ENCODE results near the gene GPS1.

GPS1 gene

GRCh38 chr17:82079001-82079677 is 27.4 kb downstream of the GPS1 start:
- DNase-seq (ENCODE audit: low read depth in 2 of 2) = no peak

- no peak for DNase-seq (ENCODE audit: low read depth in 2 of 2)
Measured at GRCh38 chr17:82080048-82080788, 28.5 kb downstream of the GPS1 start.

- DNase-seq (ENCODE audit: low read depth in 2 of 2) = no peak
Measured at GRCh38 chr17:82080789-82081464, 29.2 kb downstream of the GPS1 start.

DNA sequence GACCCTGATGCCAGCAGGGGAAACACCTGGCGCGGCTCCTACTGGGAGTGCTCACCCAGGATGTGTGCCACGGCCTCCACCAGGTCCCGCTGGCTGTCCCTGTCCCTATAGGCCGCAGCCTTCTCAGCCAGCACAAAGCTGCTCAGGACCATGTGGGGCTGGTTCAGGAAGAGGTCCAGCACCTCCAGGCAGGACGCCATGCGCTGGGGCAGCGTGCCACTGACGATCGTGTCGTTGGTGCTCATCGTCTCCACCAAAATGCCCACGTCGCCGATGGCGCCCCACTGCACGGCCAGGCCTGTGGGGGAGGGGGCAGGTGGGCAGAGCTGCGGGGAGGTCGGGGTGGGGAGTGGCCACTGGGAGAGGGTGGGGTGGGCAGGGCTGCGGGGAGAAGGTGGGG is 29.8 kb downstream of the GPS1 start:
- DNase-seq (ENCODE audit: low read depth in 2 of 2) = no peak

GRCh38 chr17:82081966-82082365 is 30.3 kb downstream of the GPS1 start:
- DNase-seq (ENCODE audit: low read depth in 2 of 2) = no peak

DNA sequence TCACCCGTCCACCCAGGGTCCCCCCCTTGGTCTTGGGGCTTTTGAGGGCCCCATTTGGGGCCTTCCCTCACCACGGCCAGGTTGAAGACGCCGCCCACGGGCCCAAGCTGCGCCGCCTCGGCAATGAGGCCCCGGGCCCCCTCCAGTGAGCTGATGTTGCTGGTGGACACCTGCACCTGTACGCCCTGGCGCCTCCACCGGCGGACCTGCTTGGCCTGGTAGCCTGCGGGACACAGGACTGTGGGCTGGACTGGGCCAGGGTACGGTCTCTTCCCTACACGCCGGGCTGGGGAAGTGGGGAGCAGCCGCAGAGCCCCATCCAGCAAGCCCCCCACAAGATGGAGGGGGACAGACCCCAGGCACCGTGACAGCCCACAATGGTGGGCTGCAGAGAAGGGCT is 30.8 kb downstream of the GPS1 start:
- DNase-seq (ENCODE audit: low read depth in 2 of 2) = no peak

DNA sequence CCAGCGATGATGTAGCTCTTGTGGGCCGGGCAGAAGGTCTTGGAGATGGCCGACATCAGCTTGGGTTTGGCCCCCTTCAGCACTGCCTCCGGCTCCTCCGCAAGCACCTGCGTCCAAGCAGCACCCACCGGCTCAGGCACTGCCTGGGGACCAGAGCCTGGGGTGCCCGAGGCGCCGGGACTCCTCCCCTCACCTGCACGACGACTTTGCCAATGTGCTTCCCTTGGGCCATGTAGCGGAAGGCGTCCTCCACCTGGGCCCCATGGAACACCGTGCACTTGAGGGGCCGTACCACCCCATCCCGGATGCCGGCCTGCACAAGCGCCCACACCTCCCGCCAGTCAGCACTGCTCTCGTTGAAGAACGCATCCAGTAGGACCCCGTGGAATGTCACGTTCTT is 31.3 kb downstream of the GPS1 start:
- DNase-seq (ENCODE audit: low read depth in 2 of 2) = no peak

- no peak for DNase-seq (ENCODE audit: low read depth in 2 of 2)
Measured at GRCh38 chr17:82083533-82084359, 32.0 kb downstream of the GPS1 start.

DNA sequence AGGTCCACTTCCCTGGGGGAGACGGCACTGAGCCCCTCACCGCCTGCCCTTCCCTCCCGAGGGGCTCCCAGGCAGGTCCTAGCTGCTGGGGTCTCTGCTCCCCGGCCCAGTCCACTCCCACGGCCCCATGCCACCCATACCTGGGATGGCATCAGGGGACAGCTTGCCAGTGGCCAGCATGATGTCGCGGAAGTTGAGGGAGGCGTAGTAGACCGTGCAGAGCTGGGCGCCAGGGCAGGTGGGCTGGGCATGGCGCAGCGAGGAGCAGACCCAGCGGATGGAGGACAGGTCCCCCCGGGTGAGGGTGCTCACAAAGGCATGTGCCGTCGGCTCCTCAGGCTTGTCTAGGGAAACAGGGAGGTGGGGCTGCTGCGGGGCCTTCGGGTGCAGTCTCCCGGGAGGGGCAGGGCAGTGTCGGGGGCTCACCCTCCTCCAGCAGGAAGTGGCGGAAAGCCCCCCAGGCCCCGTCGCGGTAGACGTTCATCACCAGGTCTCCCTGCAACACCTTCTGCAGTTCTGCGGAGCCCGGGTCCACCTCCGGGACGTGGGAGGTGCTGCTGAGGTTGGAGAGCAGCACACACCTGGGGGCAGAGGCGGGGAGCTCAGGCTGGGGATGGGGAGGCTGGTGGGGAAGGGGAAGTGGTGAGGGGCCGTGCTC is 32.8 kb downstream of the GPS1 start:
- DNase-seq (ENCODE audit: low read depth in 2 of 2) = no peak

DNA sequence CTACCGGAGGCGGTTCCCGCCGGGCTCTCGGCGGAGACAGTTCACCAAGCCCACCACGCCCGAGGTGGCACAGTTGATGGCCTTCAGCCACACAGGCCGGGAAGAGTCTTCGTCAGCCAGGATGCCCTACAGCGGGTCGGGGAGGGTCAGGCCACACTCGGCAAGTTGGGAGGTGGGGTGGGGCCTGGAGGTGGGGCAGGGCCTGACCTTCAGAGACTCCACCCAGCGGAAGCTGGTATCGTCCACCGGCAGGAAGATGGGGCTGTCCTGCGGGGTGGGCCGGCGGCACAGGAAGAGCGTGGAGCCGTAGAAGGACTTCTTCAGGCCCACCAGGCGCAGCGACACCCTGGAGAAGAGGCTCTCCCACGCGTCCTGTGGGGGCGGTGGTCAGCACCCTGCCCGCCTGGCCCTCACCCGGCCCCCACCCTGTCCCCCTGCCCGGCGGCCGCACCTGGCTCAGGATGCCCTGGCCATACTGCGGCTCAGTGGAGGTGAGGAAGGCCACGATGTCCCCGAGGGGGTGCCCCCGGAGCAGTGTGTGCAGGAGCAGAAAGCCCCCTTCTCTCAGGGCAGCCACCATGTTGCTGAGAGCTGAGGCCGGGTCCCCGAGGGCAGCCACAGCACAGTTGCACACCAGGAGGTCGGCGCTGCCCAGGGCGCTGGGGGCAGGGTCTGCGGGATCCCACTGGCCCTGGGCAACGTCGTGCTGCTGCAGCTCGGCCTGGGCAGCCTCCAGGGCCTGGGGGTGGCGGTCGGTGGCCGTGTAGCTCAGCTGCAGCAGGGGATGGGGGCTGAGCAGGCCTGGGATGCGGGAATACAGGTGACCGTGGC is 33.5 kb downstream of the GPS1 start:
- no peak for DNase-seq (ENCODE audit: low read depth in 2 of 2)

DNA sequence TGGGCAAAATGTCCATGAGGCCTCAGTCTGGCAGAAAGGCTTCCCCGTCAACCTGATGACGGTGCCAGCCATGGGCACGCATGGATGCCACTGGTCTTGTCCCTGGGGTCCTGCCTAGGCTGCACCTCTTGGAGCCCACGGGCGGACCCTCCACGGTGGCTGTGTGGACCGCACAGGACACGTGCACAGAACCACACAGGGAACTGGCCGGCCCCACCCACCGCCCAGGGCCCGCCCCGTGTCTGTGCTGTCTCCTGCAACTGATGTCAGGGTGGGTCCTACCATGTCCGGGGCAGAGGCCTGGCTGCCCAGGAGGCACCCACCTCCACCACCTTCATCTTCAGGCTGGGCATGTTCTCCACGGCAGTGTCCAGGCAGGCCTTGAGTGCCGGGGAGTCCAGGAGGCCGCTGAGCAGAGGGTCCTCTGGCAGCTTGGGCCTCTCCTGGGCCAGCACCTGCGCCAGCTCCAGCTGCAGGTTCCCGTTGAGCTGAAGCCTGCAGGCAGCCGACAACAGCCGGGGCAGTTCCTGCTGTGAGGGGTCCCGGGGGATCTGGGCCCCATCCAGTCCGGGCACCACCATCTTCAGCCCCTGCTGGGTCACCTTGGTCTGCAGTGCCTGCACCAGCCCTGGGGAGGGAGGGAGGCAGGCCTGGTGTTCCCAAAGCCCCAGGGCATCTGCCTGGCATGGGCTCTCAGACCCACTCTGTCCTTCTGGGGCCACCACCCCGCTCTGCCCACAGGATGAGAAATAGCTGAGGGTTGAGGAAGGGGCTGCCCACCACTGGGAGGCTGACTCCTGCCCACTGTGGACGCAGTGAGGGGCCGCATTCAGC is 34.5 kb downstream of the GPS1 start:
- DNase-seq (ENCODE audit: low read depth in 2 of 2) = no peak

- no peak for DNase-seq (ENCODE audit: low read depth in 2 of 2)
Measured at GRCh38 chr17:82086941-82087906, 35.5 kb downstream of the GPS1 start.

GRCh38 chr17:82087961-82088837 is 36.5 kb downstream of the GPS1 start:
- DNase-seq (ENCODE audit: low read depth in 2 of 2) = no peak

GRCh38 chr17:82088838-82089722 is 37.4 kb downstream of the GPS1 start:
- no peak for DNase-seq (ENCODE audit: low read depth in 2 of 2)

GRCh38 chr17:82089723-82090548 is 38.2 kb downstream of the GPS1 start:
- no peak for DNase-seq (ENCODE audit: low read depth in 2 of 2)

Data from stimulated activated CD4-positive, alpha-beta T cell treated with anti-CD3 and anti-CD28 coated beads, Interleukin-15, amount 100 ng/mL, for 48 hours (primary cell).